Stomach (tissue), 9 donors: ENCODE data around the gene TMEM135. TPM values are rescaled to one million over a fixed set of nuclear protein-coding genes. Genes with fewer than 3 reads are reported as not detected.
"Not testable (repeated sequence)": the region's sequence is repeated elsewhere in the genome, so short reads cannot be mapped to it uniquely, and the experiment has no call there.

Source experiments
- DNase-seq, 2 donors: peaks; one replicate each; pipeline versions ENCODE4 v3.0.0 to v3.0.0-alpha.2; 2013 to 2019
- H3K27ac ChIP-seq, 5 donors: fragments of 200-600 bp in 4 of 5; sonication (generic) in 4 of 5; one replicate each; pipeline ENCODE4 v1.5.1; 2013 to 2019; ENCODE audit warnings: mild to moderate bottlenecking in 1 of 5, moderate library complexity in 1 of 5
- H3K27me3 ChIP-seq, 3 donors: fragments of 200-600 bp; sonication (generic); one replicate each; pipeline ENCODE4 v1.5.1; 2017 to 2019; ENCODE audit warnings: mixed run types in 1 of 3
- H3K36me3 ChIP-seq, 4 donors: fragments of 200-600 bp; sonication (generic); 1 replicate in 3 of 4; 2 replicates in 1 of 4; pipeline ENCODE4 v1.5.1; 2016 to 2019
- H3K4me1 ChIP-seq, 4 donors: fragments of 200-600 bp; sonication (generic); one replicate each; pipeline ENCODE4 v1.5.1; 2016 to 2019
- H3K4me3 ChIP-seq, 4 donors: fragments of 200-600 bp; sonication (generic) in 3 of 4; one replicate each; pipeline ENCODE4 v1.5.1; 2016 to 2019; ENCODE audit warnings: mild to moderate bottlenecking in 1 of 4
- H3K9me3 ChIP-seq, 4 donors: fragments of 200-600 bp; sonication (generic); one replicate each; pipeline ENCODE4 v1.5.1; 2016 to 2019
- EP300 ChIP-seq: sonication (generic); formaldehyde crosslinking; IDR thresholded peaks from one replicate; pipeline ENCODE4 v1.6.1; 2017; ENCODE audit warnings: antibody characterized with exemption
- POLR2A ChIP-seq, 4 donors: fragments of 450-650 bp; IDR thresholded peaks; one replicate each; pipeline ENCODE4 v1.6.1; 2016; ENCODE audit warnings: antibody characterized with exemption in 4 of 4, control low read depth in 2 of 4, mild to moderate bottlenecking in 1 of 4, moderate library complexity in 1 of 4
- POLR2AphosphoS5 ChIP-seq, 3 donors: sonication (generic); formaldehyde crosslinking; IDR thresholded peaks; one replicate each; pipeline ENCODE4 v1.6.1; 2016; ENCODE audit warnings: antibody characterized with exemption in 3 of 3
- WGBS, 5 donors: extraction: QIAGEN DNeasy Blood & Tissue Kit in 3 of 5; methylation state at CpG; one replicate each; pipeline versions ENCODE4 v1.1.5 to v1.1.7; 2013 to 2018; 5-methylcytosine and 5-hydroxymethylcytosine counted together
- intact Hi-C: fragments of 100-400 bp; cut with DNase I; formaldehyde crosslinking; loops from one replicate; pipeline ENCODE4 v1.15.1; 2023; ENCODE audit warnings: low total_unique reads
- polyA plus RNA-seq, 3 donors: library from polyadenylated mRNA; stranded (reverse); fragments of 200-250 nt; gene quantifications; one replicate each; pipeline ENCODE4 v1.2.3, GENCODE V29; 2013
- total RNA-seq, 5 donors: library from RNA; depleted of rRNA; stranded (reverse); fragments of >200 nt; gene quantifications; one replicate each; pipeline versions ENCODE4 v1.1.0 to v1.2.3, GENCODE V29; 2014 to 2016
- TF ChIP-seq, protein P1 (sequence below), 7 experiments: fragments of 450-650 bp in 4 of 7; fragments of 200-600 bp in 3 of 7; sonication (generic) in 3 of 7; IDR thresholded peaks; one replicate each; pipeline ENCODE4 v1.5.1; 2016 to 2019; ENCODE audit warnings: antibody characterized with exemption in 7 of 7, control low read depth in 2 of 7, mild to moderate bottlenecking in 1 of 7
- donor health status: healthy with polysubstance abuse.
- donor health status: Bipolar disorder and iron deficiency.
- donor health status: healthy.

Gene TMEM135
- total and polyA plus RNA-seq, 8 donors, result 0.58 to 202 (median 3.9) TPM

DNA sequence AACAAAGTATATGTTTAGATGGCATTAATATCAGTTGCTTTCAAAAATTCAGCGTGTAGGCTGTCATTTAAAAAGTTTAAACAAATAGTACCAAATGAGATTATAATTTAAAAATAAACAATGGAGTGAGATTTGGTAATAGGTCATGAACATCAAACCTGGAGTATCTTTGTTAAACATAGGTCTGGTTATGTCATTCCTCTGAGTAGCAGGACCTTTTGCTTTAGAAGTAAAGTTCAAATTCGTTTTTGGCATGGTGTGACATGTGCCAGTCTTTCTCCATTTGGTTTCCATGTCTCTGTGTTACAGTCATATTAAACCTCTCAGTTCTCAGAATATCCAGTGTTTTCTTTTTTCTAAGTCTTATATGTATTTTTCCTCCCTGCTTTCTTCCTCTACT is 242.4 kb downstream of the TMEM135 start:
- H3K9me3 ChIP-seq, result no peaks in the 10 kb centered on the region
- no peak for DNase-seq
- TF ChIP-seq EP300 (no peak), POLR2A (IDR thresholded peaks at IDR 0.05) (no peak), POLR2AphosphoS5 (IDR thresholded peaks at IDR 0.05) (no peak)
- TF ChIP-seq, protein P1, sequence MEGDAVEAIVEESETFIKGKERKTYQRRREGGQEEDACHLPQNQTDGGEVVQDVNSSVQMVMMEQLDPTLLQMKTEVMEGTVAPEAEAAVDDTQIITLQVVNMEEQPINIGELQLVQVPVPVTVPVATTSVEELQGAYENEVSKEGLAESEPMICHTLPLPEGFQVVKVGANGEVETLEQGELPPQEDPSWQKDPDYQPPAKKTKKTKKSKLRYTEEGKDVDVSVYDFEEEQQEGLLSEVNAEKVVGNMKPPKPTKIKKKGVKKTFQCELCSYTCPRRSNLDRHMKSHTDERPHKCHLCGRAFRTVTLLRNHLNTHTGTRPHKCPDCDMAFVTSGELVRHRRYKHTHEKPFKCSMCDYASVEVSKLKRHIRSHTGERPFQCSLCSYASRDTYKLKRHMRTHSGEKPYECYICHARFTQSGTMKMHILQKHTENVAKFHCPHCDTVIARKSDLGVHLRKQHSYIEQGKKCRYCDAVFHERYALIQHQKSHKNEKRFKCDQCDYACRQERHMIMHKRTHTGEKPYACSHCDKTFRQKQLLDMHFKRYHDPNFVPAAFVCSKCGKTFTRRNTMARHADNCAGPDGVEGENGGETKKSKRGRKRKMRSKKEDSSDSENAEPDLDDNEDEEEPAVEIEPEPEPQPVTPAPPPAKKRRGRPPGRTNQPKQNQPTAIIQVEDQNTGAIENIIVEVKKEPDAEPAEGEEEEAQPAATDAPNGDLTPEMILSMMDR (IDR thresholded peaks at IDR 0.05), result no peak
- intact Hi-C loops, result loop anchor here (10.0 kb wide), 1 partner anchor 415 kb away; no protein-coding TSS in a partner anchor
- H3K27me3 ChIP-seq, result no peaks in the 10 kb centered on the region
- H3K4me1 ChIP-seq, result peaks cover 0 to 30% (median 5%) of the 10 kb centered on the region in 4 donors
- H3K36me3 ChIP-seq, result no peaks in the 10 kb centered on the region
- 26 to 41% (median 30%) methylated on average over 2 of the region's 2 CpGs for WGBS, 5 donors
- no peak overlapping the region for H3K4me3 ChIP-seq
- H3K27ac ChIP-seq, result no peak overlapping the region

DNA sequence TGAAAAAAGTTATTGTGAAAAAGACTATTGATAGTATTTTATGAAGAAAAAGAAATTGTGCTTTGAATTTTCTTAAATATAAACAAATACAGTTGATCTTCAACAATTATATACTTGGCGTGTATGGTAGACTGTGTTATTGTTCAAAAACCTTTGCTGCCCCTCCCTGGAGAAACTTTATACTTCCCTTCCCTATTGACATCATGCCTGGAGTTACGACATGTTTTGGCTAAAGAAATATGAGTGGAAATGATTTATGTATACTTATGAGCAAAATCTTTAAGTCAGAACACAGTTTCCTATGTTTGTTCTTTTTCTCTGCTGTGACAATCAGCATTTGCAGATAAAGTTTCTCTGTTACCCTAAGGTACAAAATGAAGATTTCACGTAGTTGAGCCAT is 243.8 kb downstream of the TMEM135 start:
- no peaks in the 10 kb centered on the region for H3K27me3 ChIP-seq
- no peak for TF ChIP-seq EP300
- TF ChIP-seq, protein P1 (IDR thresholded peaks at IDR 0.05), result peak in 2 of 7 experiments; percentile 20
- peaks cover 0 to 30% (median 5%) of the 10 kb centered on the region in 4 donors for H3K4me1 ChIP-seq
- peak in 1 of 2 donors; percentile 81 for DNase-seq
- no peak overlapping the region for H3K4me3 ChIP-seq
- no peaks in the 10 kb centered on the region for H3K9me3 ChIP-seq
- WGBS, 5 donors, result 33 to 53% (median 42%) methylated on average over 3 of the region's 3 CpGs
- no peaks in the 10 kb centered on the region for H3K36me3 ChIP-seq
- H3K27ac ChIP-seq, result no peak overlapping the region
- intact Hi-C loops, result loop anchor here (10.0 kb wide), 1 partner anchor 417 kb away; no protein-coding TSS in a partner anchor

DNA sequence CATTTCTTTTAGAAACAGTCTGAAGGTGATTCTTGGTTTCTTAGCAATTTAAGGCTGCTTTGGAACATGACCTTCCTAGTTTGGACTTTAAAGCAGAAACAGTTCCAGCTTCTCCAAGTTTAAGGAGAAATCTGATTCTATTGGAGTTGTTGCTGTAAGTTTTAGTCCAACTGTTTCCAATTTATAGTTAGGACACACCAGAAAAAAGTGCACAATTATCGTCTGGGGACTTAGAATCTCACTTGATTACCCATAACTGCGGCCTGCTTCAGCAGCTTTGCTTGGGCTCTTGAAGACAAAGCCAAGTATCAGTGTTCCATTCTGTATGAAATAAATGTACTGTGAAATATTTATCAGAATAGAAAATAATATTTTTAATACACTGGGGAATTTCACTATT is 246.6 kb downstream of the TMEM135 start:
- Histone ChIP-seq H3K36me3 (no peaks in the 10 kb centered on the region), H3K9me3 (no peaks in the 10 kb centered on the region), H3K4me1 (peaks cover 0 to 28% (median 5%) of the 10 kb centered on the region in 4 donors), H3K27me3 (no peaks in the 10 kb centered on the region), H3K4me3 (no peak overlapping the region), H3K27ac (no peak overlapping the region)
- WGBS, 5 donors, result 41 to 83% (median 61%) methylated on average over 2 of the region's 2 CpGs
- no peak for TF ChIP-seq POLR2A (IDR thresholded peaks at IDR 0.05)
- TF ChIP-seq, protein P1 (IDR thresholded peaks at IDR 0.05), result no peak
- TF ChIP-seq EP300, result no peak
- no peak for TF ChIP-seq POLR2AphosphoS5 (IDR thresholded peaks at IDR 0.05)
- intact Hi-C loops, result loop anchor here (10.0 kb wide), 1 partner anchor 420 kb away; no protein-coding TSS in a partner anchor
- no peak for DNase-seq

DNA sequence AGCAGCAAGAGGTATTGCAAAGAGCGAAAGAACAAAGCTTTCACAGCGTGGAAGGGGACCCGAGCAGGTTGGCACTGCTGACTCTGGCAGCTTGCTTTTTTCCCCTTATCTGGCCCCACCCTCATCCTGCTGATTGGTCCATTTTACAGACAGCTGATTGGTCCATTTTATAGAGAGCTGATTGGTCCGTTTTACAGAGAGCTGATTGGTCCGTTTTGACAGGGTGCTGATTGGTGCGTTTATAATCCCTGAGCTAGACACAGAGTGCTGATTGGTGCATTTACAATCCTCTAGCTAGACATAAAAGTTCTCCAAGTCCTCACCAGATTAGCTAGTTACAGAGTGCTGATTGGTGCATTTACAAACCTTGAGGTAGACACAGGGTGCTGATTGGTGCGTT is 247.9 kb downstream of the TMEM135 start:
- not testable (repeated sequence) for H3K36me3 ChIP-seq, DNase-seq, H3K27ac ChIP-seq, H3K27me3 ChIP-seq, H3K9me3 ChIP-seq, H3K4me3 ChIP-seq
- intact Hi-C loops, result loop anchor here (10.0 kb wide), 1 partner anchor 421 kb away; no protein-coding TSS in a partner anchor
- peaks cover 0 to 18% (median 5%) of the 10 kb centered on the region in 4 donors for H3K4me1 ChIP-seq
- 88 to 98% (median 92%) methylated on average over 7 of the region's 7 CpGs for WGBS, 5 donors

DNA sequence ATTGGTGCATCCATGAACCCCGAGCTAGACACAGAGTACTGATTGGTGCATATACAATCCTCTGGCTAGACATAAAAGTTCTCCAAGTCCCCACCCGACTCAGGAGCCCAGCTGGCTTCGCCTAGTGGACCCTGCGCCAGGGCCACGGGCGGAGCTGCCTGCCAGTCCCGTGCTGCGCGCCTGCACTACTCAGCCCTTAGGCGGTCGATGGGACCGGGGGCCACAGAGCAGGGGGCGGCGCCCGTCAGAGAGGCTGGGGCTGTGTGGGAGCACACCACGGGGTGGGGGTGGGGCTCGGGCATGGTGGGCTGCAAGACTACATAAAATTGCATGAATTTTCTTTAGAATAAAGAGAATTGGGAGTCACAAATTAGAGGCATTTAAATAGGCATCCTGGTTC is 248.6 kb downstream of the TMEM135 start:
- intact Hi-C loops, result loop anchor here (10.0 kb wide), 1 partner anchor 422 kb away; no protein-coding TSS in a partner anchor
- Histone ChIP-seq H3K9me3 (no peaks in the 10 kb centered on the region), H3K4me3 (no peak overlapping the region), H3K27ac (no peak overlapping the region), H3K36me3 (no peaks in the 10 kb centered on the region), H3K27me3 (no peaks in the 10 kb centered on the region), H3K4me1 (peaks cover 0 to 13% (median 3%) of the 10 kb centered on the region in 4 donors)
- DNase-seq, result no peak
- 96 to 99% (median 97%) methylated on average over 9 to 17 of the region's 17 CpGs for WGBS, 5 donors
- TF ChIP-seq POLR2A (IDR thresholded peaks at IDR 0.05) (no peak), POLR2AphosphoS5 (IDR thresholded peaks at IDR 0.05) (no peak), EP300 (no peak)
- TF ChIP-seq, protein P1 (IDR thresholded peaks at IDR 0.05), result no peak
